Kidney epithelial cell (primary cell): Measurements from ENCODE around the gene ANKRD10. TPM values are rescaled to one million over a fixed set of nuclear protein-coding genes. Genes with fewer than 3 reads are reported as not detected.
"Not testable (repeated sequence)": the region's sequence is repeated elsewhere in the genome, so short reads cannot be mapped to it uniquely, and the experiment has no call there.

ENCODE experiments used
- DNase-seq: peaks from one replicate; pipeline ENCODE4 v3.0.0-alpha.2; 2010; ENCODE audit warnings: low read depth
- H3K27me3 ChIP-seq: 2 replicates; pipeline ENCODE4 v1.6.0; 2011; ENCODE audit warnings: low read length; ENCODE audit not compliant: control insufficient read depth, insufficient read depth
- H3K36me3 ChIP-seq: 2 replicates; pipeline ENCODE4 v1.5.1; 2011; ENCODE audit warnings: low read length; ENCODE audit not compliant: control insufficient read depth, insufficient read depth
- H3K4me3 ChIP-seq: 2 replicates; pipeline ENCODE4 v1.5.1; 2011; ENCODE audit warnings: low read depth, mild to moderate bottlenecking, control low read depth, low read length
- total RNA-seq: library from RNA; depleted of rRNA; stranded (reverse); fragments of >200 nt; gene quantifications from 2 replicates; pipeline ENCODE4 v1.2.3, GENCODE V29; 2015
- TF ChIP-seq, protein P1 (sequence below): IDR thresholded peaks from 2 replicates; pipeline ENCODE4 v1.5.1; 2011; ENCODE audit warnings: mild to moderate bottlenecking, moderate library complexity, low read length, control low read depth, inconsistent platforms; ENCODE audit not compliant: insufficient read depth, poor library complexity, severe bottlenecking

ANKRD10 gene
- total RNA-seq, 1 donor from 2014 or later, result 72.4 TPM

DNA sequence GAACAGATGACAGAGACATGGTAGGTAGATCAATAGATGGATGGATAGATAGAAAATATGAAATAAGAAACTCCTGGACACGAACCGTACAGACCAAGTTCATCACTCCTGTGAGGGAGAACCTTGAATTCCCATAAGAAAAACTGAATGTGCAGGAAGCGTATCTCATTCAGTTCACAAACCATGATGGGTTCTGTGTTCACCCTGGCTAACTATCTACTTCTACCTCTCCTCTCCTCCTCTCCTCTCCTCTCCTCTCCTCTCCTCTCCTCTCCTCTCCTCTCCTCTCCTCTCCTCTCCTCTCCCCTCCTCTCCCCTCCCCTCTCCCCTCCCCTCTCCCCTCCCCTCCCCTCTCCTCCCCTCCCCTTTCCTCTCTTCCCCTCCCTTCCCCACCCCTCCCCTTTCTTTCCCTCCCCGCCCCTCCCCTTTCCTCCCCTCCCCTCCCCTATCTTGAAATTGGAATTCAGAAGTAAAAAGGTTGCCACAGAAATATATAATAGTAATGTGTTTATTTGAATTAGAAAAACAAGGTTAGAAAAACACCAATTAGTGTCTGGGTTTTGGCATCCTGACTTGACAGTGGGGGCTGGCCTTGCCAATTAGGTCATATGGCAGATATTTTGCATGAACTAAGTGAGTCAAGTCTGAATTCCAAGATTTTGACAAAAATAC lies 75.9 kb downstream of the ANKRD10 start:
- Histone ChIP-seq H3K27me3 (no peaks in the 10 kb centered on the region), H3K4me3 (no peak overlapping the region), H3K36me3 (no peaks in the 10 kb centered on the region)
- no peak for DNase-seq
- TF ChIP-seq, protein P1, sequence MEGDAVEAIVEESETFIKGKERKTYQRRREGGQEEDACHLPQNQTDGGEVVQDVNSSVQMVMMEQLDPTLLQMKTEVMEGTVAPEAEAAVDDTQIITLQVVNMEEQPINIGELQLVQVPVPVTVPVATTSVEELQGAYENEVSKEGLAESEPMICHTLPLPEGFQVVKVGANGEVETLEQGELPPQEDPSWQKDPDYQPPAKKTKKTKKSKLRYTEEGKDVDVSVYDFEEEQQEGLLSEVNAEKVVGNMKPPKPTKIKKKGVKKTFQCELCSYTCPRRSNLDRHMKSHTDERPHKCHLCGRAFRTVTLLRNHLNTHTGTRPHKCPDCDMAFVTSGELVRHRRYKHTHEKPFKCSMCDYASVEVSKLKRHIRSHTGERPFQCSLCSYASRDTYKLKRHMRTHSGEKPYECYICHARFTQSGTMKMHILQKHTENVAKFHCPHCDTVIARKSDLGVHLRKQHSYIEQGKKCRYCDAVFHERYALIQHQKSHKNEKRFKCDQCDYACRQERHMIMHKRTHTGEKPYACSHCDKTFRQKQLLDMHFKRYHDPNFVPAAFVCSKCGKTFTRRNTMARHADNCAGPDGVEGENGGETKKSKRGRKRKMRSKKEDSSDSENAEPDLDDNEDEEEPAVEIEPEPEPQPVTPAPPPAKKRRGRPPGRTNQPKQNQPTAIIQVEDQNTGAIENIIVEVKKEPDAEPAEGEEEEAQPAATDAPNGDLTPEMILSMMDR, result no peak

DNA sequence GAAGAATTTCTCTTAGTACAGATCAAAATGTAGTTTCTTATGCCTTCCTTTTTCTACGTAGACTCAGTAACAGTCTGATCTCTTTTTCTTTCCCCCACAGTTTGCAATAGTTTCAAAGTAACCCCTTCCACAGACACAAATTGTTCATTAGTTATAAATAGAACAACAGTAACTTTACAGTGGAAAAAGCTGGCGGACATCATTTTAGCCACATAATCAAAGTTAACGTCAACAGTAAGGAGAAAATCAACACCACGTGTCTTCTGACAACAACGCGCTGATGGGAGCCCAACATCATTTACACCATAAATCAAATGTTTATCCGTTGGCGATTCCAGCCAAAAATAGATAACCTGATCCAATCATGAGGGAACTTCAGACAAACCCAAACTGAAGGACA lies 76.8 kb downstream of the ANKRD10 start:
- peaks cover under 1% of the 10 kb centered on the region for H3K27me3 ChIP-seq
- no peak overlapping the region for H3K4me3 ChIP-seq
- TF ChIP-seq, protein P1, result no peak
- H3K36me3 ChIP-seq, result no peaks in the 10 kb centered on the region
- no peak for DNase-seq

DNA sequence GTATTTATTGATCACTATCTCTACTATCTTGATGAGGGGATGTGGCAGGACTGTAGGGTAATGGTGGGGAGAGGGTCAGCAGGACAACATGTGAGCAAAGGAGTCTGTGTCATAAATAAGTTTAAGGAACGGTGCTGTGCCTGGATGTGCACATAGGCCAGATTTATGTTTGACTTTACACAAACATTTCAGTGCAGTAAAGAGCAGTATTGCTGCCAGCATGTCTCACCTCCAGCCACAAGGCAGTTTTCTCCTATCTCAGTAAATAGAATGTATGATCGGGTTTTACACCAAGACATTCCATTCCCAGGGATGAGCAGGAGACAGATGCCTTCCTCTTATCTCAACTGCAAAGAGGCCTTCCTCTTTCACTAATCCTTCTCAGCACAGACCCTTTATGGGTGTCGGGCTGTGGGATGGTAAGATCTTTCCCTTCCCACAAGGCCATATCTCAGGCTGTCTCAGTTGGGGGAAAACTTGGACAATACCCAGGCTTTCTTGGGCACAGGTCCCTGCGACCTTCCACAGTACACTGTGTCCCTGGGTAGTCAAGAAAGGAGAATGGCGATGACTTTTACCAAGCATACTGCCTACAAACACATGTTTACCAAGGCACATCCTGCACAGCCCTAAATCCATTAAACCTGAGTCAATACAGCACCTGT lies 77.3 kb downstream of the ANKRD10 start:
- not testable (repeated sequence) for H3K4me3 ChIP-seq, H3K36me3 ChIP-seq, DNase-seq, H3K27me3 ChIP-seq

DNA sequence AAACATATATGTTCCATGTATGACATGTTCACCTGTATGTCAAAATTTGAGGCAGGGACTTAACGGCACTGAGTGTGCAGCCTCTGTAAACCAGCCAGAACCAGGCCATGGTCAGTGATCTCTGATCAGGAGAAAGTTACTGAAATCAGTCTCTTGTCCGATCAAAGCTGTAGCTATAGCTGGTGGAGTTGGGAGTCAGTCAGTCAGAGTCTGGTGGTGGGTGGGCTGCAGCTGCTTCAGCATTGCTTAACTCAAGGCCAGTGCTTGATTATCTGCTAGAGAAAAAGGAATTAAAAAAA lies 78.3 kb downstream of the ANKRD10 start:
- peaks cover 3% of the 10 kb centered on the region for H3K27me3 ChIP-seq
- no peak for DNase-seq
- TF ChIP-seq, protein P1, result no peak
- H3K36me3 ChIP-seq, result no peaks in the 10 kb centered on the region
- H3K4me3 ChIP-seq, result no peak overlapping the region

DNA sequence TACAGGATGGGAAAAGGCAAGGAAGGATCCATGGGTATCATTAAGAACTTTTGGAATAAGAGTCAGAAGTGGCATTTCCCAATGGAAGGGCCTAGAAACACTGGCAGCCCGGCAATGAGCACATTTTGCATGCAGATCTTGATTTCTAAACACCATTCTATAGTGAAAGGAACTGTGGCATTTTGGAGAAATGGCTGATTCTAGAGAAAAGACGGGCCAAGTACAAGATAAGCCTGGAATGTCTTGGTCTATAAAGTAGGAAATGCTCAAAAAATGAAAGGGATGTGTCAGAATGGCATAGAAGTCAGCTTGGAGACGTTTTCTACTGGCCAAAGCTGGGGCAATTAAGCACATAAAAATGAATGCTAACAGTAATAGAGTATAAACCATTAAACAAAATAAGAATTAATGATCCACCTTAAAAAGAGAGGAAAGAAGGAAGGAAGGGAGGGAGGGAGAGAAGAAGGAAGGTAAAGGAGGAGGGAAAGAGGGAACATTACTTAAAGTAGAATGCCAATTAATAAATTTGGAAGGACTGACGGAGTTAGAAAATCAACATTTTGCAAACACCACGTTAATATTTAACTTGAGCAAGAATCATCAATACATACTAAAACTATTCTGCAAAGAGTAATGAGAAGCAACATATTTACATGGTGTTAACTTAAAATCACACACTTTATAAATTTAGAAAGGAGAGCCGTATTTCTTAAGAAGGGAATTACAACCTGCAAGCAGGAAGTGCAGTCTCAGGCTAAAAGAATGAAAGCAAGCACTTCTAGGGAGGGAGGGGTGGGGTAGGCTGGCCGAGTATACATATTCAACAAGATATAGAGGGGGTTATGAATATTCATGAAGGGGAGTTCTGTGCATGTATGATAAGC lies 78.9 kb downstream of the ANKRD10 start:
- peaks cover 3% of the 10 kb centered on the region for H3K27me3 ChIP-seq
- TF ChIP-seq, protein P1, result no peak
- DNase-seq, result no peak
- no peak overlapping the region for H3K4me3 ChIP-seq
- no peaks in the 10 kb centered on the region for H3K36me3 ChIP-seq

DNA sequence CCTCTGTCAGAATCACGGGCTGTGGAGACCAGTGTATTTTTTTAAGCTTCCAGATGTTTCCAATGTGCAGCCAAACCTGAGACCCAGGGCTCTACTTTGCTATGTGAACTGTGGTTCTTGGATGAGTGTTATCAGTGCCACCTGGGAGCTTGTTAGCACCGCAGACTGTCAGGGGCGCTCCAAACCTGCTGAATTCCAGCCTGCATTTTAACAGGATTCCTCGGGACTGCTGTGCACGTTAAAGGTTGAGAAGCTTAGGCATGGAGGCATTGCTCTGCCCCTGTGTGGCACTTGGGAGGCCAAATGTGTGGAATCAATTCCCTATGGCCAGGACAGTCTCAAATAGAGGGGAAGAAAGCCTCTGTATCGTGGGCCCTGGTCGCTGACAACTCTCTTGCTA lies 80.3 kb downstream of the ANKRD10 start:
- peaks cover 9% of the 10 kb centered on the region for H3K27me3 ChIP-seq
- TF ChIP-seq, protein P1, result no peak
- no peak for DNase-seq
- no peak overlapping the region for H3K4me3 ChIP-seq
- no peaks in the 10 kb centered on the region for H3K36me3 ChIP-seq
